PC-3 (cell line): Measurements from ENCODE around the gene SLC12A8.

Experiments
- EZH2phosphoT487 ChIP-seq: fragments of 300-600 bp; sonication (generic); IDR thresholded peaks from 2 replicates; pipeline ENCODE4 v1.6.1; 2018; ENCODE audit warnings: mild to moderate bottlenecking, antibody characterized with exemption, low read length, borderline replicate concordance
- TF ChIP-seq, protein P1 (sequence below): fragments of 300-600 bp; sonication (generic); conservative IDR thresholded peaks from 2 replicates; pipeline ENCODE4 v1.5.1; 2017; ENCODE audit warnings: antibody characterized with exemption, low read depth, mild to moderate bottlenecking, low read length

DNA sequence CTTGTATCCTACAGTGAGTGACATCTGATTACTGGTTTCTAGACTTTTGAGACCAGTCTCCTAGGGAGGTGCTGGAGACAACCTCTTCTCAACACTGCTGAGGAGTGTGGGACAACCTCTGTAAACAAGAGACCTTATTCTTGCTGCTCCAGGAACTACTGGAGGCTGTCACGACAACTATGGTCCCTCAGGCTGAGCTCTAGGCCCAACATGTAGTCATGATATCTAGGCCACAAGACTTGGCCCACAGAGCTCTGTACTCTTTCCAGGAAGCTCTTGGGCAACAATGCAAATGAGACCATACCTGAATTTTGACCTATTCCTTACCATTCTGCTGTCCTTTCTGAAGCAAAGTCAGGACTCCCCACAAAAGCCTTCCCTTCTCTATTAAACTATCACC lies 132.5 kb downstream of the SLC12A8 start:
- TF ChIP-seq EZH2phosphoT487: no peak
- TF ChIP-seq, protein P1, sequence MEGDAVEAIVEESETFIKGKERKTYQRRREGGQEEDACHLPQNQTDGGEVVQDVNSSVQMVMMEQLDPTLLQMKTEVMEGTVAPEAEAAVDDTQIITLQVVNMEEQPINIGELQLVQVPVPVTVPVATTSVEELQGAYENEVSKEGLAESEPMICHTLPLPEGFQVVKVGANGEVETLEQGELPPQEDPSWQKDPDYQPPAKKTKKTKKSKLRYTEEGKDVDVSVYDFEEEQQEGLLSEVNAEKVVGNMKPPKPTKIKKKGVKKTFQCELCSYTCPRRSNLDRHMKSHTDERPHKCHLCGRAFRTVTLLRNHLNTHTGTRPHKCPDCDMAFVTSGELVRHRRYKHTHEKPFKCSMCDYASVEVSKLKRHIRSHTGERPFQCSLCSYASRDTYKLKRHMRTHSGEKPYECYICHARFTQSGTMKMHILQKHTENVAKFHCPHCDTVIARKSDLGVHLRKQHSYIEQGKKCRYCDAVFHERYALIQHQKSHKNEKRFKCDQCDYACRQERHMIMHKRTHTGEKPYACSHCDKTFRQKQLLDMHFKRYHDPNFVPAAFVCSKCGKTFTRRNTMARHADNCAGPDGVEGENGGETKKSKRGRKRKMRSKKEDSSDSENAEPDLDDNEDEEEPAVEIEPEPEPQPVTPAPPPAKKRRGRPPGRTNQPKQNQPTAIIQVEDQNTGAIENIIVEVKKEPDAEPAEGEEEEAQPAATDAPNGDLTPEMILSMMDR: no peak
